GM13977 (cell line): ENCODE measurements around the gene RASGEF1C.

Experiments
- DNase-seq: peaks from one replicate; pipeline ENCODE4 v3.0.0; 2012; ENCODE audit warnings: low spot score
- CTCF ChIP-seq: IDR thresholded peaks from 2 replicates; pipeline ENCODE4 v1.5.1; 2012; ENCODE audit warnings: mild to moderate bottlenecking, control low read depth; ENCODE audit not compliant: insufficient read depth; ENCODE audit errors: extremely low read depth, missing control alignments
- in situ Hi-C: fragments of 300-500 bp; cut with MboI; formaldehyde crosslinking; loops from one replicate; pipeline ENCODE4 v1.12.0; 2022; ENCODE audit warnings: low sequenced_read_pairs, low pct_unique_long_range_greater_than_20kb, mixed read lengths, inconsistent platforms; ENCODE audit not compliant: unreplicated experiment

The RASGEF1C gene

GRCh38 chr5:180142021-180142765, 66.8 kb downstream of the RASGEF1C start:
- no peak for TF ChIP-seq CTCF
- in situ Hi-C loops = no loop called here
- DNase-seq = no peak

GRCh38 chr5:180141068-180141660, 67.8 kb downstream of the RASGEF1C start:
- in situ Hi-C loops = no loop called here
- no peak for TF ChIP-seq CTCF
- no peak for DNase-seq

GRCh38 chr5:180140571-180140970, 68.4 kb downstream of the RASGEF1C start:
- in situ Hi-C loops = no loop called here
- TF ChIP-seq CTCF = no peak
- no peak for DNase-seq

- no peak for DNase-seq
- in situ Hi-C loops = no loop called here
- no peak for TF ChIP-seq CTCF
Observed at GRCh38 chr5:180140079-180140554, 68.9 kb downstream of the RASGEF1C start.

- no peak for DNase-seq
- no peak for TF ChIP-seq CTCF
- in situ Hi-C loops = no loop called here
Observed at GRCh38 chr5:180139731-180140055, 69.3 kb downstream of the RASGEF1C start.

- in situ Hi-C loops = no loop called here
- no peak for DNase-seq
- TF ChIP-seq CTCF = no peak
Observed at GRCh38 chr5:180138976-180139730, 69.9 kb downstream of the RASGEF1C start.
